HCT116 (cell line): ENCODE data around the gene KLHL3. TPM values are rescaled to one million over a fixed set of nuclear protein-coding genes. Genes with fewer than 3 reads are reported as not detected.

Experiments
- ATAC-seq: fragments of 200-7000 bp; cut with Tn5 transposase; 2 replicates; pipeline ENCODE4 v1.9.1; 2020; ENCODE audit warnings: mild to moderate bottlenecking, moderate library complexity
- BruUV-seq: library from RNA; stranded (reverse); fragments of 400-500 nt; replicated peaks from 2 replicates; lab custom pipeline; 2021; lab: Mats Ljungman, UMichigan
- CTCF ChIA-PET: fragments of 300-600 bp; sonication (Branson Sonifier 250); formaldehyde crosslinking; loops from one replicate; lab custom pipeline; 2021; ENCODE audit warnings: antibody characterized with exemption; lab: Charles Lee
- POLR2A ChIA-PET: fragments of 300-600, 350-600 bp; sonication (Branson Sonifier 250); formaldehyde crosslinking; loops from one replicate; lab custom pipeline; 2021; ENCODE audit warnings: antibody characterized with exemption; lab: Charles Lee
- RAD21 ChIA-PET, 2 experiments: fragments of 300-600 bp; sonication (Branson Sonifier 250); formaldehyde crosslinking; loops; one replicate each; lab custom pipeline; 2023; ENCODE audit warnings: low total read pairs in 2 of 2; ENCODE audit not compliant: uncharacterized antibody in 2 of 2, unreplicated experiment in 2 of 2, low non-redundant PET in 1 of 2; lab: Charles Lee
- DNase-seq: peaks from one replicate; pipeline ENCODE4 v3.0.0-alpha.2; 2010; ENCODE audit warnings: low read depth, low spot score
- H2AFZ ChIP-seq: fragments of 200-600 bp; shearing (Covaris generic), sonication (generic); 2 replicates; pipeline ENCODE4 v1.6.1; 2017; ENCODE audit warnings: low read depth, mixed run types, mixed read lengths, antibody characterized with exemption, low read length; ENCODE audit not compliant: poor library complexity, severe bottlenecking
- H3K27ac ChIP-seq: 2 replicates; pipeline ENCODE4 v1.5.1; 2012; ENCODE audit warnings: low read depth, low read length
- H3K27me3 ChIP-seq: fragments of 200-600 bp; sonication (generic); 2 replicates; pipeline ENCODE4 v1.6.1; 2016; ENCODE audit warnings: mixed run types, low read length, mixed read lengths; ENCODE audit not compliant: insufficient read depth
- H3K36me3 ChIP-seq, 2 experiments: fragments of 200-500 bp in 1 of 2; fragments of 200-600 bp in 1 of 2; sonication (Bioruptor generic) in 1 of 2; sonication (generic) in 1 of 2; 2 replicates each; pipeline versions ENCODE4 v1.5.1 to v1.6.1; 2014 to 2016; ENCODE audit warnings: low read length in 2 of 2, inconsistent platforms in 1 of 2, mixed read lengths in 1 of 2, mixed run types in 1 of 2; ENCODE audit not compliant: insufficient read depth in 2 of 2, control insufficient read depth in 1 of 2
- H3K4me1 ChIP-seq, 2 experiments: fragments of 200-600 bp in 1 of 2; sonication (generic) in 1 of 2; 2 replicates each; pipeline versions ENCODE4 v1.5.1 to v1.6.1; 2012 to 2017; ENCODE audit warnings: low read length in 2 of 2, inconsistent platforms in 1 of 2, mild to moderate bottlenecking in 1 of 2, mixed read lengths in 1 of 2, mixed run types in 1 of 2, moderate library complexity in 1 of 2; ENCODE audit not compliant: insufficient read depth in 2 of 2, control insufficient read depth in 1 of 2
- H3K4me2 ChIP-seq: fragments of 200-600 bp; sonication (generic); 2 replicates; pipeline ENCODE4 v1.6.1; 2017; ENCODE audit warnings: mixed run types, low read length, mixed read lengths
- H3K4me3 ChIP-seq, 2 experiments: fragments of 200-600 bp in 1 of 2; sonication (generic) in 1 of 2; replicated peaks in 1 of 2; 2 replicates each; pipeline ENCODE4 v1.5.1; 2011 to 2016; ENCODE audit warnings: low read length in 2 of 2, control low read depth in 1 of 2, low read depth in 1 of 2, mild to moderate bottlenecking in 1 of 2, mixed read lengths in 1 of 2, mixed run types in 1 of 2
- H3K79me2 ChIP-seq: fragments of 200-600 bp; sonication (generic); 2 replicates; pipeline ENCODE4 v1.6.1; 2017; ENCODE audit warnings: mild to moderate bottlenecking, mixed run types, low read length, moderate library complexity, mixed read lengths; ENCODE audit not compliant: insufficient read depth
- H3K9ac ChIP-seq: fragments of 200-600 bp; sonication (generic); 2 replicates; pipeline ENCODE4 v1.6.1; 2016; ENCODE audit warnings: low read length, mixed read lengths
- H3K9me2 ChIP-seq: fragments of 200-600 bp; sonication (generic), shearing (Covaris generic); 2 replicates; pipeline ENCODE4 v1.6.1; 2017; ENCODE audit warnings: mixed run types, mild to moderate bottlenecking, moderate library complexity; ENCODE audit not compliant: insufficient read depth
- H3K9me3 ChIP-seq, 2 experiments: fragments of 200-500 bp in 1 of 2; fragments of 200-600 bp in 1 of 2; sonication (Bioruptor generic) in 1 of 2; sonication (generic) in 1 of 2; 2 replicates each; pipeline ENCODE4 v1.6.1; 2014 to 2017; ENCODE audit warnings: low read length in 2 of 2, mixed read lengths in 2 of 2, inconsistent platforms in 1 of 2, low read depth in 1 of 2, mild to moderate bottlenecking in 1 of 2, mixed run types in 1 of 2, moderate library complexity in 1 of 2; ENCODE audit not compliant: control insufficient read depth in 1 of 2, insufficient read depth in 1 of 2
- H4K20me1 ChIP-seq: fragments of 200-600 bp; sonication (generic), shearing (Covaris generic); 2 replicates; pipeline ENCODE4 v1.6.1; 2017; ENCODE audit warnings: mixed run types, mild to moderate bottlenecking, moderate library complexity; ENCODE audit not compliant: insufficient read depth
- CEBPB ChIP-seq: IDR thresholded peaks from 2 replicates; pipeline ENCODE4 v1.6.1; 2012; ENCODE audit warnings: low read depth
- ELF1 ChIP-seq: IDR thresholded peaks from 2 replicates; pipeline ENCODE4 v1.6.1; 2012; ENCODE audit warnings: low read depth, borderline replicate concordance
- JUND ChIP-seq: IDR thresholded peaks from 2 replicates; pipeline ENCODE4 v1.6.1; 2012
- SIN3A ChIP-seq: IDR thresholded peaks from 2 replicates; pipeline ENCODE4 v1.6.1; 2012; ENCODE audit warnings: low read depth
- SP1 ChIP-seq: IDR thresholded peaks from 2 replicates; pipeline ENCODE4 v1.6.1; 2012; ENCODE audit warnings: low read depth
- TCF7L2 ChIP-seq: IDR thresholded peaks from 2 replicates; pipeline ENCODE4 v1.7.0; 2011; ENCODE audit warnings: borderline replicate concordance, inconsistent platforms; ENCODE audit not compliant: insufficient read depth, insufficient read length; ENCODE audit errors: extremely low read depth
- intact Hi-C: fragments of 100-400 bp; cut with micrococcal nuclease; formaldehyde crosslinking; loops from 2 replicates; pipeline ENCODE4 v1.10.0; 2022
- total RNA-seq: library from RNA; stranded (reverse); gene quantifications from one replicate; pipeline ENCODE4 v1.2.1, GENCODE V29; 2021; ENCODE audit not compliant: unreplicated experiment
- TF ChIP-seq, protein P1 (sequence below), 3 experiments: fragments of 200-600 bp in 1 of 3; sonication (generic) in 1 of 3; IDR thresholded peaks in 2 of 3; conservative IDR thresholded peaks in 1 of 3; 2 replicates each; pipeline ENCODE4 v1.5.1; 2012 to 2017; ENCODE audit warnings: low read depth in 2 of 3, low read length in 2 of 3, antibody characterized with exemption in 1 of 3, borderline replicate concordance in 1 of 3, control low read depth in 1 of 3, mild to moderate bottlenecking in 1 of 3, mixed read lengths in 1 of 3, mixed run types in 1 of 3, moderate library complexity in 1 of 3; ENCODE audit not compliant: insufficient read depth in 1 of 3
- TF ChIP-seq, protein P2 (sequence below): IDR thresholded peaks from 2 replicates; pipeline ENCODE4 v1.6.1; 2012; ENCODE audit warnings: low read depth

KLHL3 gene
- total RNA-seq, 1 experiment from 2014 or later = not detected

DNA sequence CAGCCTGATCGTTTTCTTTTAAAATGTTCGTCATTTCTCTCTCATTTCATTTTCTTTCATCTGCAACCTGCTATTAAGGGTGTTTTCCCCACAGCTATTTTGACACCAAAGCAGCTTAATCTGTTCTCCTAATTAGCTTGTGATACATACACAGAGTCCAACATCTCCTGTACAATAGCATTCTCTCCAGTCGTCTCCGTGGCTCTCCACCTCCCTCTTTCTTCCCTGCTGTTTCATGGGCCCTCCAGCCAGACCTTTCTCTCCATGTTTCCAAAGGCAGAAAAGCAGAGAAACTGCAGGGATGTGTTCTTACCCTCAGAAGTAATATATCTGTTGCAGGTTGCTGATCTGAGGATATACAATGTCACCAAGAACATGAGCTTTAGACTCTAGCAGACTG lies 148.0 kb downstream of the KLHL3 start:
- H3K27ac ChIP-seq = no peak overlapping the region
- no peak overlapping the region for H3K9ac ChIP-seq
- no peaks in the 10 kb centered on the region for H3K79me2 ChIP-seq
- no peak overlapping the region for H2AFZ ChIP-seq
- TF ChIP-seq SP1 (no peak), CEBPB (no peak), ELF1 (no peak)
- TF ChIP-seq, protein P1, sequence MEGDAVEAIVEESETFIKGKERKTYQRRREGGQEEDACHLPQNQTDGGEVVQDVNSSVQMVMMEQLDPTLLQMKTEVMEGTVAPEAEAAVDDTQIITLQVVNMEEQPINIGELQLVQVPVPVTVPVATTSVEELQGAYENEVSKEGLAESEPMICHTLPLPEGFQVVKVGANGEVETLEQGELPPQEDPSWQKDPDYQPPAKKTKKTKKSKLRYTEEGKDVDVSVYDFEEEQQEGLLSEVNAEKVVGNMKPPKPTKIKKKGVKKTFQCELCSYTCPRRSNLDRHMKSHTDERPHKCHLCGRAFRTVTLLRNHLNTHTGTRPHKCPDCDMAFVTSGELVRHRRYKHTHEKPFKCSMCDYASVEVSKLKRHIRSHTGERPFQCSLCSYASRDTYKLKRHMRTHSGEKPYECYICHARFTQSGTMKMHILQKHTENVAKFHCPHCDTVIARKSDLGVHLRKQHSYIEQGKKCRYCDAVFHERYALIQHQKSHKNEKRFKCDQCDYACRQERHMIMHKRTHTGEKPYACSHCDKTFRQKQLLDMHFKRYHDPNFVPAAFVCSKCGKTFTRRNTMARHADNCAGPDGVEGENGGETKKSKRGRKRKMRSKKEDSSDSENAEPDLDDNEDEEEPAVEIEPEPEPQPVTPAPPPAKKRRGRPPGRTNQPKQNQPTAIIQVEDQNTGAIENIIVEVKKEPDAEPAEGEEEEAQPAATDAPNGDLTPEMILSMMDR (IDR thresholded peaks at IDR 0.05 in 2 of 3, conservative IDR thresholded peaks at IDR 0.05 in 1 of 3; ENCODE audit: borderline replicate concordance in 1 of 3, insufficient read depth in 1 of 3, low read depth in 2 of 3, low read length in 2 of 3) = no peak
- H3K4me3 ChIP-seq = no peak overlapping the region
- intact Hi-C loops = no loop called here
- no peaks in the 10 kb centered on the region for H4K20me1 ChIP-seq
- ChIA-PET CTCF (no interaction called here), RAD21 (no interaction called here), POLR2A (no interaction called here)
- no peak overlapping the region for H3K4me2 ChIP-seq
- BruUV-seq = no TSS peak
- ATAC-seq (no peak), DNase-seq (no peak)
- no peaks in the 10 kb centered on the region for H3K4me1 ChIP-seq
- no peaks in the 10 kb centered on the region for H3K36me3 ChIP-seq
- H3K9me3 ChIP-seq = no peaks in the 10 kb centered on the region
- peaks cover 70% of the 10 kb centered on the region for H3K27me3 ChIP-seq
- H3K9me2 ChIP-seq = no peaks in the 10 kb centered on the region

DNA sequence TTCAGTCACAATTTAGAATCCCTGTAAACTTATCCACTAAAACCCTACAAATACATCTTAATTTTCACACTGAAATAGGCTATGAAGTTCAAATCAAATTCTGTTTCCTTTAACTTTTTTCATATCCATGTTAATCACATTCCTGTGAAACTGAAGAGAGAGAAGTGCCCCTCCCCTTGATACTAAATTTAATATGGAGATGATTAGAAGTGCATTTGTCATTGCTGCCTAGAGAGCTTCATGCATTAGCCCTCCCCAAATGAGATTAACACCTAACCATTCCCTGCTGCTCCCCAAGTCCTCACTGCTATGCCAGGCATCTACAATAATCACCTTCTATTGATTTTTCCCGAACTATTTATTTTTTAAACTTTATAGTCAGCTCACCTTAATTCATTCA lies 151.6 kb downstream of the KLHL3 start:
- ChIA-PET POLR2A (no interaction called here), CTCF (no interaction called here), RAD21 (no interaction called here)
- H3K9me3 ChIP-seq = no peaks in the 10 kb centered on the region
- no peaks in the 10 kb centered on the region for H3K36me3 ChIP-seq
- H3K4me2 ChIP-seq = no peak overlapping the region
- H3K4me3 ChIP-seq = no peak overlapping the region
- intact Hi-C loops = no loop called here
- no peaks in the 10 kb centered on the region for H3K4me1 ChIP-seq
- H3K9ac ChIP-seq = no peak overlapping the region
- no peak for ATAC-seq
- H3K27me3 ChIP-seq = peaks cover 43% of the 10 kb centered on the region
- BruUV-seq = no TSS peak
- H3K79me2 ChIP-seq = no peaks in the 10 kb centered on the region
- no peaks in the 10 kb centered on the region for H4K20me1 ChIP-seq
- no peak for DNase-seq
- no peak overlapping the region for H2AFZ ChIP-seq
- TF ChIP-seq ELF1 = no peak
- no peak for TF ChIP-seq SIN3A
- no peak for TF ChIP-seq JUND
- TF ChIP-seq, protein P2, sequence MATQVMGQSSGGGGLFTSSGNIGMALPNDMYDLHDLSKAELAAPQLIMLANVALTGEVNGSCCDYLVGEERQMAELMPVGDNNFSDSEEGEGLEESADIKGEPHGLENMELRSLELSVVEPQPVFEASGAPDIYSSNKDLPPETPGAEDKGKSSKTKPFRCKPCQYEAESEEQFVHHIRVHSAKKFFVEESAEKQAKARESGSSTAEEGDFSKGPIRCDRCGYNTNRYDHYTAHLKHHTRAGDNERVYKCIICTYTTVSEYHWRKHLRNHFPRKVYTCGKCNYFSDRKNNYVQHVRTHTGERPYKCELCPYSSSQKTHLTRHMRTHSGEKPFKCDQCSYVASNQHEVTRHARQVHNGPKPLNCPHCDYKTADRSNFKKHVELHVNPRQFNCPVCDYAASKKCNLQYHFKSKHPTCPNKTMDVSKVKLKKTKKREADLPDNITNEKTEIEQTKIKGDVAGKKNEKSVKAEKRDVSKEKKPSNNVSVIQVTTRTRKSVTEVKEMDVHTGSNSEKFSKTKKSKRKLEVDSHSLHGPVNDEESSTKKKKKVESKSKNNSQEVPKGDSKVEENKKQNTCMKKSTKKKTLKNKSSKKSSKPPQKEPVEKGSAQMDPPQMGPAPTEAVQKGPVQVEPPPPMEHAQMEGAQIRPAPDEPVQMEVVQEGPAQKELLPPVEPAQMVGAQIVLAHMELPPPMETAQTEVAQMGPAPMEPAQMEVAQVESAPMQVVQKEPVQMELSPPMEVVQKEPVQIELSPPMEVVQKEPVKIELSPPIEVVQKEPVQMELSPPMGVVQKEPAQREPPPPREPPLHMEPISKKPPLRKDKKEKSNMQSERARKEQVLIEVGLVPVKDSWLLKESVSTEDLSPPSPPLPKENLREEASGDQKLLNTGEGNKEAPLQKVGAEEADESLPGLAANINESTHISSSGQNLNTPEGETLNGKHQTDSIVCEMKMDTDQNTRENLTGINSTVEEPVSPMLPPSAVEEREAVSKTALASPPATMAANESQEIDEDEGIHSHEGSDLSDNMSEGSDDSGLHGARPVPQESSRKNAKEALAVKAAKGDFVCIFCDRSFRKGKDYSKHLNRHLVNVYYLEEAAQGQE = no peak
- TF ChIP-seq TCF7L2 = no peak
- no peak overlapping the region for H3K27ac ChIP-seq
- H3K9me2 ChIP-seq = no peaks in the 10 kb centered on the region
